ENCODE data around the gene RPS14. TPM values are rescaled to one million over a fixed set of nuclear protein-coding genes. Genes with fewer than 3 reads are reported as not detected.

Gene RPS14
- total RNA-seq, 1 experiment from 2014 or later = 2,564 TPM

DNA sequence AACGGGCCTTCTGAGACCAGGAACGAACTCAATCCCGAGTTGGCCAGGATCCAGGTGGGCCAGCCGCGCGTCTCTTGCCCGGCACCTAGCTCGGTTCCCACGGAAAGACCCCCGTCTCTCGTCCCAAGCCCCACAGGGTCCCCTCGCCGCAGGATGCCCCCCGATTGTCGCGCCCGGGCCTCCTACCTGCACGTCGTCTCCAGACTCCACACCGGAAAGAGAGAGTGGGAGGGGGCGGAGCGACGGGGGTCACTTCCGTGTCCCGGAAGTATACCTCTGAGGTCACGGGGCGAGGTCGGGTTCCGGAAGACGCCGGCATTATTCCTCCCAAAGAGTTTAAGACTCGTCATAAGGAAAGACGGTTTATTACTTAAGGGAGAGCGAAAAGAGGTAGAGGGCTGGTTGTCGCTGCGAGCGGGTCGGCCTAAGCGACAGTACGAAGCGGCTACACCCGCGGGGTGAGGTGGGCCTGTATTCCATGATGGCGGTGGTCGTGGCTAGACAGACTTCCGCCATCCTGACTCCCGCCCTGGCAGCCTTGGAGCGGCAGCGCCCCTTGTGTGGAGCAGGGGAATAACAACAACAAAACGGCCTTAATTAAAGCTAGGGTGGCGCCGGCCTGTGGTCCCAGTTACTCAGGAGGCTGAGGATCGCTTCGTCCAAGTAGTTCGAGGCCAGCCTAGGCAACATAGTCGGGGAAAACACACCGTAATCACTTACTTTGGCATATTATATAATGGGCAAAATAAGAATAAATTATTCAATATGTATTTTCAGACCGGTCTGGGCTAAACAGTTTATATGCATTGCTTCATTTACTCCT is at the start of gene RPS14 (continued):
- TF ChIP-seq, protein P1, sequence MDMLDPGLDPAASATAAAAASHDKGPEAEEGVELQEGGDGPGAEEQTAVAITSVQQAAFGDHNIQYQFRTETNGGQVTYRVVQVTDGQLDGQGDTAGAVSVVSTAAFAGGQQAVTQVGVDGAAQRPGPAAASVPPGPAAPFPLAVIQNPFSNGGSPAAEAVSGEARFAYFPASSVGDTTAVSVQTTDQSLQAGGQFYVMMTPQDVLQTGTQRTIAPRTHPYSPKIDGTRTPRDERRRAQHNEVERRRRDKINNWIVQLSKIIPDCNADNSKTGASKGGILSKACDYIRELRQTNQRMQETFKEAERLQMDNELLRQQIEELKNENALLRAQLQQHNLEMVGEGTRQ (CRISPR knock-in tag; IDR thresholded peaks at IDR 0.05) = peak; percentile 83
- TF ChIP-seq MXD4 (CRISPR knock-in tag; IDR thresholded peaks at IDR 0.05; ENCODE audit: borderline replicate concordance) (no peak), KAT7 (CRISPR knock-in tag; IDR thresholded peaks at IDR 0.05; ENCODE audit: borderline replicate concordance) (no peak; the same call in 1 of the 2 replicates), GABPB1 (CRISPR knock-in tag; IDR thresholded peaks at IDR 0.05) (peak; percentile 76; the same call in 1 of the 2 replicates), TEAD1 (CRISPR knock-in tag; IDR thresholded peaks at IDR 0.05) (peak; percentile 64), ZNF317 (CRISPR knock-in tag; IDR thresholded peaks at IDR 0.05; ENCODE audit: borderline replicate concordance, low read depth) (no peak), PRRX2 (CRISPR knock-in tag; IDR thresholded peaks at IDR 0.05) (no peak), NR3C1 (CRISPR knock-in tag; conservative IDR thresholded peaks at IDR 0.05; ENCODE audit: low read depth) (no peak), SP1 (CRISPR knock-in tag; conservative IDR thresholded peaks at IDR 0.05) (peak; percentile 86), ELF4 (CRISPR knock-in tag; IDR thresholded peaks at IDR 0.05; ENCODE audit: low read depth) (no peak), ETV6 (CRISPR knock-in tag; IDR thresholded peaks at IDR 0.05) (peak; percentile 66; the same call in 1 of the 2 replicates), FOXP1 (CRISPR knock-in tag; IDR thresholded peaks at IDR 0.05; ENCODE audit: borderline replicate concordance) (peak; percentile 59; the same call in 1 of the 2 replicates), EMX1 (CRISPR knock-in tag; IDR thresholded peaks at IDR 0.05) (peak; percentile 47; the same call in 1 of the 2 replicates)
- TF ChIP-seq, protein P2, sequence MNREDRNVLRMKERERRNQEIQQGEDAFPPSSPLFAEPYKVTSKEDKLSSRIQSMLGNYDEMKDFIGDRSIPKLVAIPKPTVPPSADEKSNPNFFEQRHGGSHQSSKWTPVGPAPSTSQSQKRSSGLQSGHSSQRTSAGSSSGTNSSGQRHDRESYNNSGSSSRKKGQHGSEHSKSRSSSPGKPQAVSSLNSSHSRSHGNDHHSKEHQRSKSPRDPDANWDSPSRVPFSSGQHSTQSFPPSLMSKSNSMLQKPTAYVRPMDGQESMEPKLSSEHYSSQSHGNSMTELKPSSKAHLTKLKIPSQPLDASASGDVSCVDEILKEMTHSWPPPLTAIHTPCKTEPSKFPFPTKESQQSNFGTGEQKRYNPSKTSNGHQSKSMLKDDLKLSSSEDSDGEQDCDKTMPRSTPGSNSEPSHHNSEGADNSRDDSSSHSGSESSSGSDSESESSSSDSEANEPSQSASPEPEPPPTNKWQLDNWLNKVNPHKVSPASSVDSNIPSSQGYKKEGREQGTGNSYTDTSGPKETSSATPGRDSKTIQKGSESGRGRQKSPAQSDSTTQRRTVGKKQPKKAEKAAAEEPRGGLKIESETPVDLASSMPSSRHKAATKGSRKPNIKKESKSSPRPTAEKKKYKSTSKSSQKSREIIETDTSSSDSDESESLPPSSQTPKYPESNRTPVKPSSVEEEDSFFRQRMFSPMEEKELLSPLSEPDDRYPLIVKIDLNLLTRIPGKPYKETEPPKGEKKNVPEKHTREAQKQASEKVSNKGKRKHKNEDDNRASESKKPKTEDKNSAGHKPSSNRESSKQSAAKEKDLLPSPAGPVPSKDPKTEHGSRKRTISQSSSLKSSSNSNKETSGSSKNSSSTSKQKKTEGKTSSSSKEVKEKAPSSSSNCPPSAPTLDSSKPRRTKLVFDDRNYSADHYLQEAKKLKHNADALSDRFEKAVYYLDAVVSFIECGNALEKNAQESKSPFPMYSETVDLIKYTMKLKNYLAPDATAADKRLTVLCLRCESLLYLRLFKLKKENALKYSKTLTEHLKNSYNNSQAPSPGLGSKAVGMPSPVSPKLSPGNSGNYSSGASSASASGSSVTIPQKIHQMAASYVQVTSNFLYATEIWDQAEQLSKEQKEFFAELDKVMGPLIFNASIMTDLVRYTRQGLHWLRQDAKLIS (CRISPR knock-in tag; IDR thresholded peaks at IDR 0.05; ENCODE audit: borderline replicate concordance) = no peak
- TF ChIP-seq, protein P3, sequence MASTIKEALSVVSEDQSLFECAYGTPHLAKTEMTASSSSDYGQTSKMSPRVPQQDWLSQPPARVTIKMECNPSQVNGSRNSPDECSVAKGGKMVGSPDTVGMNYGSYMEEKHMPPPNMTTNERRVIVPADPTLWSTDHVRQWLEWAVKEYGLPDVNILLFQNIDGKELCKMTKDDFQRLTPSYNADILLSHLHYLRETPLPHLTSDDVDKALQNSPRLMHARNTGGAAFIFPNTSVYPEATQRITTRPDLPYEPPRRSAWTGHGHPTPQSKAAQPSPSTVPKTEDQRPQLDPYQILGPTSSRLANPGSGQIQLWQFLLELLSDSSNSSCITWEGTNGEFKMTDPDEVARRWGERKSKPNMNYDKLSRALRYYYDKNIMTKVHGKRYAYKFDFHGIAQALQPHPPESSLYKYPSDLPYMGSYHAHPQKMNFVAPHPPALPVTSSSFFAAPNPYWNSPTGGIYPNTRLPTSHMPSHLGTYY (CRISPR knock-in tag; IDR thresholded peaks at IDR 0.05) = 0 out of 2 replicates have a peak, but pooled peaks have one; percentile 51
- TF ChIP-seq, protein P4, sequence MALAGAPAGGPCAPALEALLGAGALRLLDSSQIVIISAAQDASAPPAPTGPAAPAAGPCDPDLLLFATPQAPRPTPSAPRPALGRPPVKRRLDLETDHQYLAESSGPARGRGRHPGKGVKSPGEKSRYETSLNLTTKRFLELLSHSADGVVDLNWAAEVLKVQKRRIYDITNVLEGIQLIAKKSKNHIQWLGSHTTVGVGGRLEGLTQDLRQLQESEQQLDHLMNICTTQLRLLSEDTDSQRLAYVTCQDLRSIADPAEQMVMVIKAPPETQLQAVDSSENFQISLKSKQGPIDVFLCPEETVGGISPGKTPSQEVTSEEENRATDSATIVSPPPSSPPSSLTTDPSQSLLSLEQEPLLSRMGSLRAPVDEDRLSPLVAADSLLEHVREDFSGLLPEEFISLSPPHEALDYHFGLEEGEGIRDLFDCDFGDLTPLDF (CRISPR knock-in tag; IDR thresholded peaks at IDR 0.05) = no peak
- TF ChIP-seq, protein P5, sequence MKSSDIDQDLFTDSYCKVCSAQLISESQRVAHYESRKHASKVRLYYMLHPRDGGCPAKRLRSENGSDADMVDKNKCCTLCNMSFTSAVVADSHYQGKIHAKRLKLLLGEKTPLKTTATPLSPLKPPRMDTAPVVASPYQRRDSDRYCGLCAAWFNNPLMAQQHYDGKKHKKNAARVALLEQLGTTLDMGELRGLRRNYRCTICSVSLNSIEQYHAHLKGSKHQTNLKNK (CRISPR knock-in tag; IDR thresholded peaks at IDR 0.05) = no peak
- TF ChIP-seq, protein P6, sequence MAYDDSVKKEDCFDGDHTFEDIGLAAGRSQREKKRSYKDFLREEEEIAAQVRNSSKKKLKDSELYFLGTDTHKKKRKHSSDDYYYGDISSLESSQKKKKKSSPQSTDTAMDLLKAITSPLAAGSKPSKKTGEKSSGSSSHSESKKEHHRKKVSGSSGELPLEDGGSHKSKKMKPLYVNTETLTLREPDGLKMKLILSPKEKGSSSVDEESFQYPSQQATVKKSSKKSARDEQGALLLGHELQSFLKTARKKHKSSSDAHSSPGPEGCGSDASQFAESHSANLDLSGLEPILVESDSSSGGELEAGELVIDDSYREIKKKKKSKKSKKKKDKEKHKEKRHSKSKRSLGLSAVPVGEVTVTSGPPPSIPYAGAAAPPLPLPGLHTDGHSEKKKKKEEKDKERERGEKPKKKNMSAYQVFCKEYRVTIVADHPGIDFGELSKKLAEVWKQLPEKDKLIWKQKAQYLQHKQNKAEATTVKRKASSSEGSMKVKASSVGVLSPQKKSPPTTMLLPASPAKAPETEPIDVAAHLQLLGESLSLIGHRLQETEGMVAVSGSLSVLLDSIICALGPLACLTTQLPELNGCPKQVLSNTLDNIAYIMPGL (CRISPR knock-in tag; IDR thresholded peaks at IDR 0.05) = peak; percentile 71; the same call in 1 of the 2 replicates
